NB4 (cell line): ENCODE measurements around the gene TMEM61.

Experiments used
- CTCF ChIP-seq: IDR thresholded peaks from one replicate; pipeline ENCODE4 v1.5.1; 2012; ENCODE audit warnings: low read depth, low read length
- MAX ChIP-seq: IDR thresholded peaks from 2 replicates; pipeline ENCODE4 v1.6.1; 2011; ENCODE audit warnings: low read depth, low read length
- MYC ChIP-seq: IDR thresholded peaks from 2 replicates; pipeline ENCODE4 v1.6.1; 2011; ENCODE audit warnings: low read depth, low read length
- POLR2A ChIP-seq: IDR thresholded peaks from 2 replicates; pipeline ENCODE4 v1.6.1; 2011; ENCODE audit warnings: mild to moderate bottlenecking; ENCODE audit not compliant: insufficient read length; ENCODE audit errors: extremely low read depth

- TF ChIP-seq CTCF (no peak), POLR2A (no peak), MAX (no peak), MYC (no peak)
Measured at GRCh38 chr1:54951810-54952226, 28.6 kb upstream of the TMEM61 start.
